CD4-positive, alpha-beta T cell (primary cell): ENCODE data around the gene PNLIPRP2. TPM values are rescaled to one million over a fixed set of nuclear protein-coding genes. Genes with fewer than 3 reads are reported as not detected.

Source experiments
- ATAC-seq: fragments of 200-7000 bp; cut with Tn5 transposase; one replicate; pipeline ENCODE4 v1.10.0; 2022; ENCODE audit warnings: mild to moderate bottlenecking; ENCODE audit not compliant: poor library complexity
- CTCF ChIA-PET: fragments of 350-600 bp; sonication (Branson Sonifier 250); formaldehyde crosslinking; loops from one replicate; lab custom pipeline; 2021; ENCODE audit warnings: antibody characterized with exemption, inconsistent platforms; lab: Charles Lee
- POLR2A ChIA-PET: fragments of 350-600 bp; sonication (Branson Sonifier 250); formaldehyde crosslinking; loops from one replicate; lab custom pipeline; 2021; ENCODE audit warnings: antibody characterized with exemption, inconsistent platforms; lab: Charles Lee
- DNase-seq, 14 experiments: peaks; one replicate each; pipeline ENCODE4 v3.0.0-alpha.2; 2013 to 2020; ENCODE audit warnings: mixed read lengths in 2 of 14
- H3K27ac ChIP-seq, 2 donors: one replicate each; pipeline versions ENCODE4 v1.5.1 to v1.7.0; 2013; ENCODE audit warnings: low read length in 2 of 2, low read depth in 1 of 2, mild to moderate bottlenecking in 1 of 2
- H3K27me3 ChIP-seq, 2 experiments: 1 replicate in 1 of 2; 2 replicates in 1 of 2; pipeline versions ENCODE4 v1.6.1 to v1.7.0; 2013; ENCODE audit warnings: low read length in 2 of 2, control low read depth in 1 of 2, mild to moderate bottlenecking in 1 of 2, moderate library complexity in 1 of 2; ENCODE audit not compliant: insufficient read depth in 2 of 2, control insufficient read depth in 1 of 2
- H3K36me3 ChIP-seq: one replicate; pipeline ENCODE4 v1.6.1; 2013; ENCODE audit warnings: low read length, control low read depth; ENCODE audit not compliant: insufficient read depth
- H3K4me1 ChIP-seq: one replicate; pipeline ENCODE4 v1.6.1; 2013; ENCODE audit warnings: low read length, control low read depth; ENCODE audit not compliant: insufficient read depth
- H3K4me3 ChIP-seq: one replicate; pipeline ENCODE4 v1.5.1; 2013; ENCODE audit warnings: mild to moderate bottlenecking, low read length, moderate library complexity
- H3K9me3 ChIP-seq, 2 experiments: 1 replicate in 1 of 2; 2 replicates in 1 of 2; pipeline versions ENCODE4 v1.6.1 to v1.7.0; 2013; ENCODE audit warnings: low read length in 2 of 2, mild to moderate bottlenecking in 2 of 2, control low read depth in 1 of 2, moderate library complexity in 1 of 2; ENCODE audit not compliant: control insufficient read depth in 1 of 2, insufficient read depth in 1 of 2
- H3K27ac Mint-ChIP-seq: one replicate; pipeline ENCODE4 v1.8.0; 2020; ENCODE audit warnings: mixed read lengths
- H3K27me3 Mint-ChIP-seq: one replicate; pipeline ENCODE4 v1.8.0; 2021; ENCODE audit warnings: mixed read lengths
- H3K36me3 Mint-ChIP-seq: one replicate; pipeline ENCODE4 v1.8.0; 2021; ENCODE audit warnings: low read depth, mixed read lengths
- H3K4me1 Mint-ChIP-seq: one replicate; pipeline ENCODE4 v1.8.0; 2021; ENCODE audit warnings: low read depth, mixed read lengths
- H3K4me3 Mint-ChIP-seq: one replicate; pipeline ENCODE4 v1.8.0; 2020; ENCODE audit warnings: mild to moderate bottlenecking, mixed read lengths
- H3K9me3 Mint-ChIP-seq: one replicate; pipeline ENCODE4 v1.8.0; 2020; ENCODE audit warnings: mixed read lengths
- intact Hi-C, 2 experiments: fragments of 100-400 bp; cut with DNase I in 1 of 2; cut with micrococcal nuclease in 1 of 2; formaldehyde crosslinking; loops; one replicate each; pipeline versions ENCODE4 v1.15.1 to v1.9.0; 2023 to 2025; cut with DNase I, micrococcal nuclease
- total RNA-seq, 174 experiments: library from RNA in 2 of 174; stranded (reverse) in 2 of 174; gene quantifications; one replicate each; pipeline ENCODE4 v1.2.3 and lab custom pipeline; 2021 to 2026
- TF ChIP-seq, protein P1 (sequence below): fragments of 200-600 bp; IDR thresholded peaks from one replicate; pipeline ENCODE4 v1.8.0; 2022; ENCODE audit warnings: antibody characterized with exemption, mild to moderate bottlenecking

The PNLIPRP2 gene
- total RNA-seq, 2 experiments from 2014 or later = not detected

GRCh38 chr10:116684781-116685180, 64.0 kb downstream of the PNLIPRP2 start:
- peaks cover 3 to 6% of the 10 kb centered on the region in 2 experiments for H3K27me3 ChIP-seq

GRCh38 chr10:116685807-116686206, 65.1 kb downstream of the PNLIPRP2 start:
- peak in 1 of 14 experiments; percentile 1 for DNase-seq
- Histone ChIP-seq H3K9me3 (no peaks in the 10 kb centered on the region), H3K27me3 (peaks cover 3 to 11% of the 10 kb centered on the region in 2 experiments), H3K36me3 (no peaks in the 10 kb centered on the region), H3K4me3 (no peak overlapping the region), H3K4me1 (peaks cover 3% of the 10 kb centered on the region), H3K27ac (no peak overlapping the region)
- POLR2A ChIA-PET = no interaction called here
- ATAC-seq = no peak
- intact Hi-C loops = no loop called here
- CTCF ChIA-PET = no interaction called here
- no peaks in the 10 kb centered on the region for H3K36me3 Mint-ChIP-seq
- no peak overlapping the region for H3K4me3 Mint-ChIP-seq
- H3K4me1 Mint-ChIP-seq = no peaks in the 10 kb centered on the region
- H3K27ac Mint-ChIP-seq = no peak overlapping the region
- peaks cover 68% of the 10 kb centered on the region for H3K27me3 Mint-ChIP-seq
- H3K9me3 Mint-ChIP-seq = no peaks in the 10 kb centered on the region
- TF ChIP-seq, protein P1, sequence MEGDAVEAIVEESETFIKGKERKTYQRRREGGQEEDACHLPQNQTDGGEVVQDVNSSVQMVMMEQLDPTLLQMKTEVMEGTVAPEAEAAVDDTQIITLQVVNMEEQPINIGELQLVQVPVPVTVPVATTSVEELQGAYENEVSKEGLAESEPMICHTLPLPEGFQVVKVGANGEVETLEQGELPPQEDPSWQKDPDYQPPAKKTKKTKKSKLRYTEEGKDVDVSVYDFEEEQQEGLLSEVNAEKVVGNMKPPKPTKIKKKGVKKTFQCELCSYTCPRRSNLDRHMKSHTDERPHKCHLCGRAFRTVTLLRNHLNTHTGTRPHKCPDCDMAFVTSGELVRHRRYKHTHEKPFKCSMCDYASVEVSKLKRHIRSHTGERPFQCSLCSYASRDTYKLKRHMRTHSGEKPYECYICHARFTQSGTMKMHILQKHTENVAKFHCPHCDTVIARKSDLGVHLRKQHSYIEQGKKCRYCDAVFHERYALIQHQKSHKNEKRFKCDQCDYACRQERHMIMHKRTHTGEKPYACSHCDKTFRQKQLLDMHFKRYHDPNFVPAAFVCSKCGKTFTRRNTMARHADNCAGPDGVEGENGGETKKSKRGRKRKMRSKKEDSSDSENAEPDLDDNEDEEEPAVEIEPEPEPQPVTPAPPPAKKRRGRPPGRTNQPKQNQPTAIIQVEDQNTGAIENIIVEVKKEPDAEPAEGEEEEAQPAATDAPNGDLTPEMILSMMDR = no peak

More at GRCh38 chr10:116684781-116685180, 64.0 kb downstream of the PNLIPRP2 start:
- H3K27me3 Mint-ChIP-seq = peaks cover 60% of the 10 kb centered on the region
- H3K36me3 ChIP-seq = no peaks in the 10 kb centered on the region
- intact Hi-C loops = loop anchor here (5.0 kb wide), 1 partner anchor 83 kb away; no protein-coding TSS in a partner anchor
- no peaks in the 10 kb centered on the region for H3K9me3 Mint-ChIP-seq
- DNase-seq = no peak
- H3K4me1 ChIP-seq = peaks cover 3% of the 10 kb centered on the region
- H3K9me3 ChIP-seq = no peaks in the 10 kb centered on the region
- no peak overlapping the region for H3K4me3 ChIP-seq
- no peak overlapping the region for H3K27ac ChIP-seq
- CTCF ChIA-PET = no interaction called here
- TF ChIP-seq, protein P1 = no peak
- ATAC-seq = no peak
- H3K4me3 Mint-ChIP-seq = no peak overlapping the region
- POLR2A ChIA-PET = no interaction called here
- no peaks in the 10 kb centered on the region for H3K36me3 Mint-ChIP-seq
- no peaks in the 10 kb centered on the region for H3K4me1 Mint-ChIP-seq
- H3K27ac Mint-ChIP-seq = no peak overlapping the region

DNA sequence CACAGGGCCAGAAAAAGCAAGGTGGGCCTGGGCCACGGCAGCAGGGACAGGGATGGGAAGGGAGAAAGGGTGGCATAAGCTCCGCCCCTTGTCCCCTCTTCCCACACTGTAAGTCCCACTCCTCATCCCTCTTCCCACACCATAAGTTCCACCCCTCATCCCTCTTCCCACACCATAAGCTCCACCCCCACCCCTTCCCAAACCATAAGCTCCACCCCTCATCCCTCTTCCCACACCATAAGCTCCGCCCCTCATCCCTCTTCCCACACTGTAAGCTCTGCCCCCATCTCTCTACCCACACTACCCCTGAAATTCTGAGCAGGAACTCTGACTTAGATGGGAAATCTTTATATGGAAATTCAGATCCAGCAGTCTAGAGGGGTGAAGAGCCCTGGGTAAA, 65.9 kb downstream of the PNLIPRP2 start:
- POLR2A ChIA-PET = no interaction called here
- H3K36me3 Mint-ChIP-seq = no peaks in the 10 kb centered on the region
- TF ChIP-seq, protein P1 = no peak
- no peaks in the 10 kb centered on the region for H3K9me3 Mint-ChIP-seq
- no peaks in the 10 kb centered on the region for H3K9me3 ChIP-seq
- intact Hi-C loops = no loop called here
- H3K4me1 Mint-ChIP-seq = no peaks in the 10 kb centered on the region
- ATAC-seq (no peak), DNase-seq (no peak)
- H3K4me1 ChIP-seq = peaks cover 3% of the 10 kb centered on the region
- H3K27me3 ChIP-seq = peaks cover 10 to 17% of the 10 kb centered on the region in 2 experiments
- no peaks in the 10 kb centered on the region for H3K36me3 ChIP-seq
- no peak overlapping the region for H3K27ac Mint-ChIP-seq
- no peak overlapping the region for H3K27ac ChIP-seq
- peaks cover 66% of the 10 kb centered on the region for H3K27me3 Mint-ChIP-seq
- CTCF ChIA-PET = no interaction called here
- H3K4me3 ChIP-seq = no peak overlapping the region
- no peak overlapping the region for H3K4me3 Mint-ChIP-seq
